ENCODE results near the gene LLPH.
A peak's percentile ranks its signal among the peaks of the same experiment; 100 is the strongest.

LLPH gene

DNA sequence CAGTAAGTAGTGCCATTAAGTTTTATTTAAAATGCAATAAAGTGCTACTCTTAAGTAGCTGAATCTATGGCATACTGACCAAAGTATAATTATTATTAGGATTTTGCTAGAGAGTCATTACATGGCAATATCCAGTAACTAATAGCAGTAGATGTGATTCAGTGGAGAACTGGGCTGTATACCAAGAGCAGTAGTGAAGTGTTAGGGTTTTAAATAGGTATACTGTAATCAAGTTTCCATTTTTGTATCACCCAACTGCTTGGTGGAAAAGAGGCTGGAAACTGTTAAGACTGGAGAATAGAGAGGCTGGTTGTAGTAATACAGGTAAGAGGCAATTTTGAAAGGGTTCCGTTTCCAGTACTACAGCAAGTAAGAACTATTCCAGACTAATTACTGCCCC lies 13.3 kb upstream of the LLPH start:
- FAIRE-seq (no peak), DNase-seq (ENCODE audit: low spot score) (no peak)

DNA sequence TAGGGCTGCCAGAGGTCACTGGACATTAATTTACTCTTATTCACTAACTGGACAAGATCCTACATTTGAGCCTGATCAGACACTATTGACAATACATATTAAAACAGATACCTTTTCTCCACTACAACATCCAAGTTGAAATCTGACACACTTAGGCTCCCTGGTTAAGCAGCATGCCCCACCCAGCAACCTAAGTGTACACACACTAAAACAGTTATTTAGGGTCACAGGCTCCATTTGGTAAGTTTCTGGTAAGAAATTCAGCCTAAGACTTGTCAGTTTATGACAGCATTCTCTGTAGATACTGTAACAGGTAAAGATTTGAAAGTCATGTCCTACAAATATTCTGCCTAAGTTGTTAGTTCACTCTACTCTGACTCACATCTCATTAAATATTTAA lies 12.3 kb upstream of the LLPH start:
- no peak for FAIRE-seq
- no peak for DNase-seq (ENCODE audit: low spot score)

DNA sequence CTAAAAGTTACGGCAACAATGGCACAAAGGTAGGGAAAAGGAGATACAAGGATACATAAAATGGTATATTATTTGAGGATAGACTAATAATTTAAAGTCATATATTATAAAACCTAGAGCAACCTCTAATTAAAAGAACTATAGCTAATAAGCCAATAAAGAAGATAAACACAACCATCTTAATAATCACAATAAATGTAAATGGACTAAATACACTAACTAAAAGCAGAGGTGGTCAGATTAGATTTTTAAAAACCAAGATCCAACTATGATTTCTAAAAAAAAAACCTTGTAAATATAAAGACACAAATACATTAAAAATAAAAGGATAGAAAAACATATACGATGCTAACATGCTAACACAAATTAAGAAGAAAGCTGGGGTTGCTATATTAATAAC lies 10.7 kb upstream of the LLPH start:
- no peak for DNase-seq (ENCODE audit: low spot score)
- no peak for FAIRE-seq

DNA sequence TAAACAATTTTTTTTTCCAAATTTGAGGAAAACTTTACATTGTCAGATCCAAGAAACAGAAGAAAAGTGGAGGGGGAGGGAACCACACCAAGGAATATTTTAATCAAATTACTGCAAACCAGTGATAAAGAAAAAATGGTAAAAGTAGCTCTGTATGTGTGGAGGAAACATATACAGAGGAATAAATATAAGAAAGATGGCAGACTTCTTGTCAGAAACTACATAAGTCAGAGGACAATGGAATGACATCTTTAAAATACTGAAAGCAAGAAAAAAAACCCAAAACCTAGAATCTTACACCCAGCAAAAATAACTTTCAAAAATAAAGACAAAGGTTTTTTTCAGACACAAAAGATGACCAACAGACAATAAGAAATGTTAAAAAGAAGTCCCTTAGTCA lies 10.2 kb upstream of the LLPH start:
- FAIRE-seq = no peak
- no peak for DNase-seq (ENCODE audit: low spot score)

DNA sequence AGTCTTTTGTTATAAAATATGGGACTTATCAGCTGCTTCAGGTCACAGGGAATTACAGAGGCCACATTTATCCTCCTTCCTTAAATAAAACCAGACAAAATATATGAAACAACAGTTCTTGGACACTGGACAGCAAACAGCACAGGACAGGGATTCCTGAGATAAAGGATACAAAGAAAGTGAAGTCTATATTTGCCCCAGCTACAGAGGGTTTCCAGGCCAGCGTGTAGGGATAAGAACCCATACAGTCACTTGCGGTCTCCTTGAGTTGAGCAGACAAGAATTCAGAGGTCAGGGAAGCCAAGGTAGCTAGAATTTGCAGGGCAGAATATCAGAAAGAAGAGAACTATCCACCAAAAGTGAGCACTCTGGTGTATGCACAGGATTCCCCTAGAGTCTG lies 8.8 kb upstream of the LLPH start:
- FAIRE-seq = no peak
- no peak for DNase-seq (ENCODE audit: low spot score)

DNA sequence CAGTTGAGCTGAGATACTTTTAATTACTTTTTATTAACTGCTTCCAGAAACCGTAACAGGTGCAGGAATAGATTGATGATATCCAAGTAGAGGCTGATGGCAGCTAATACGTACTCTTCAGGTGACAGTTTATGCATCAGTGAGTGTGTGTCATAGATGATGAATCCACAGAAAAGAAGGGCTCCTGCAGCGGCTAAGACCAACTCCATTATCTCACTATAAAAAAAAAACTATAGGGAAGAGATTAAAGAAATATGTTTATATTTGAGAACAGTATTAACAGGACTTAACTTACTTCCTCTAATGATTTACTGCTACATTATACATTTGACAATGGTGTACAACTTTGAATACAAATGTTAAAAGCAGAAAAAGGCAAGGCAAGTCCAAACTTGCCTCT lies 7.4 kb upstream of the LLPH start:
- DNase-seq (ENCODE audit: low spot score) = no peak
- FAIRE-seq = no peak

DNA sequence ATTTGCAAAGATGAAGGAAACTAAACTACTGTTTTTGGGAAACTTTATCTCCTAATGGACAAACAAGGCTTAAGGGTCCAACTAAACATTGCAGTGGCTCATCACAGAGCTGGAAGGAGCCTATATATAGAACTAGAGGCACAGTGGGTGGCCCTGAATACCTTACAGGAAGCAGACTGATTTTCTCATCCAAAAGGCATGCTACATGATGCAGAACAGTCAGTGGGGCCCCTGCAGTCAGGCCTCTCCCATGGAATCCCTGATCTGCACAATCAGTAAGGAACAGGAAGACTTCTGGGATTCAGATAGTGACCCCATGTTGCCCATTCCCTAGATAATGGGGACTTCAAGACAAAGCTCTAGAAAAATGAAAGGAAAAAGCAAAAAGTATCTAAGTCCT lies 1.9 kb upstream of the LLPH start:
- peak; percentile 49 for DNase-seq (ENCODE audit: low spot score)
- FAIRE-seq = no peak

DNA sequence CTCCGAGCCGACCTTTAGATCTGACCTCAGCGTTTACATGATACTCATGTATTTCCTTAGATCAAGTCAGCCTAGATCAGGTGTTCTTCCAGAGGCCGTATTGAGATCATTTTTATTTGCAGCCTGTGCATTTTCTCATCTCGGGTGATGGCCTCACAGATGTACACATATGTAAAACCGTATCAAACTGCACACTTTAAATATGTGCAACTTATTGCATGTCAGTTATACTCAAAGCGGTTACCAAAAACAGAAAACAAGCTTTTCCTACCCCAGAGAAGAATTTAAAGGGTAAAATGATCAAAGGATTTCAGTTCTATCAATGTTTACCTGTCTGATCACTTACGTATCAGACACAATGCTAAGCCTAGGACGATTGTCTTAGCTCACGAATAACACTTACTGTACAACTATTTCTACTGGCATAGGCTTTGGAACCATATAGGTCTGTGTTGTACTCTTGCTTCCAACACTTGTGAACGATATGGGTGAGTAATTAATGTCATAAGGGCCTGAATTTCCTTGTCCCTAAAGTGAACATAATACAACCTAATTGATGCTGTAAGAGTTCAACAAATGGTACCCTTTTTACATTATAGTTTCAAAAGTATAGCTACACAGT lies 628 bp upstream of the LLPH start:
- DNase-seq (ENCODE audit: low spot score) = no peak
- FAIRE-seq = no peak

DNA sequence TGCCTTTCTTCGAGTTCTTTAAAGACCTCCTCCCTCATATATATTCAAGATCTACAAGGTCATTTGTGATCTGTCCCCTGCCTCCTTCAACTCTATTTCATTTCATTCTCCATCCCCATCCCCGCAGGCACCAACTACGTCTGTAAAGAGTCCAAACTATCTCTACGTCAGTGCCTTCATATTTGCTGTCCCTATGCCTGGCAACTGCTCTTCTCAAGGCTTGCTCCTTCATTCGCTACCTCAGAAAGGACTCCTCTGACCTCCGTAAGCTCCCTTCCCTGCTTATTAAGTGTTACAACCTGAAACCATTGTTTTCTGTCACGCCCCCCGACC lies 650 bp downstream of the LLPH start:
- no peak for DNase-seq (ENCODE audit: low spot score)
- no peak for FAIRE-seq

DNA sequence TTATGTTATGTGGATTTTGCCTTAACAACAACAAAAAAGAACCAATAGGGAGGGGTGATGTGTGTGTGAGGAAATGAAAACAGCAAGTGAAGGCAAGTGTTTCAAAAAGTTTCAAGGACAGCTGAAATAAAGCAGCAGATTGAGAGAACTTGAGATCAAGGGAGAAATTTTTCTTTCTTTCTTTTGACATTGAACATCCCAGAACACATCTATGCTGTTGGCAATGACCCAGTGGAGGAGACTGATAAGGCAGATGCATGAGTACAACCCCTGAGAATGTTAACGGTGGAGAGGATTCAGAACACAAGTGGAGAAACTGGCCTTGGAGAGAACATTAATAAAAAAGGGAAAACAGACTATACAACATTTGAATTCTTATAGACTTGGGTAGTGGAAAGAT lies 2.9 kb downstream of the LLPH start:
- FAIRE-seq (no peak), DNase-seq (ENCODE audit: low spot score) (no peak)

DNA sequence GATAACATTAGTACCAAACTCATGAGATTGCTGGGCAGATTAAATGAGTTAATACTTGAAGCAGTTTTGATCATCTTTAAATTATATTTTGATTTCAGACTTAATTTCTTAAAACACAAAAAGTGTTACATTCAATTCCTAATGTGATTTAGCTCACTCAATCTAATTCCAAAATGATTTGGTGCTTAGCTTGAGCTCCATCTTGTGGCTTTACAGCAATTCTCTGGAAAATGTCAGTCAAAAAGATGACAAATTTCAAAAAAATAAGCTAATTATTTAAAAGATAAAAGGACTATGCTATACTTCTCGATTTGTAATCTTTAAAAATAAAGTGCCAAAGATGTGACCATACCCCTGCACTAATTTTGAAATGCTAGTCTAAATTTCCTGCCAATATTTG lies 10.1 kb downstream of the LLPH start:
- FAIRE-seq (no peak), DNase-seq (ENCODE audit: low spot score) (no peak)

DNA sequence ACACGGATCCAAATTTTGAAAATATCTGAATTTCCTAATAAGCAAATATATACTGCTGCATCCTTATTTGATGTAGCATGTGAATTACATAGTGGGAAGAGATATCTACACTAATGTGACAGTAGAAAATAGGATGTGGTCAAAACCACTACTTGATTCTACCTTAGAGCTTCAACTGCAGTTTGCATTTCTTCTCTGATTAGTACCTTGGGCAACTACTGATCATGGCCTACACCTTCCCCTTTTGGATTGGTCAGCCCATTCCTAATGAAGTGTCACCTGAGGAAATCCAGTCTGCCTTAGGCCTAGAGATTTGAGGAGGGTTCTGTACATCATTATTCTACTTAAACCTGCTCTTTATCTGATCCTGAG lies 10.7 kb downstream of the LLPH start:
- FAIRE-seq (no peak), DNase-seq (ENCODE audit: low spot score) (no peak)

DNA sequence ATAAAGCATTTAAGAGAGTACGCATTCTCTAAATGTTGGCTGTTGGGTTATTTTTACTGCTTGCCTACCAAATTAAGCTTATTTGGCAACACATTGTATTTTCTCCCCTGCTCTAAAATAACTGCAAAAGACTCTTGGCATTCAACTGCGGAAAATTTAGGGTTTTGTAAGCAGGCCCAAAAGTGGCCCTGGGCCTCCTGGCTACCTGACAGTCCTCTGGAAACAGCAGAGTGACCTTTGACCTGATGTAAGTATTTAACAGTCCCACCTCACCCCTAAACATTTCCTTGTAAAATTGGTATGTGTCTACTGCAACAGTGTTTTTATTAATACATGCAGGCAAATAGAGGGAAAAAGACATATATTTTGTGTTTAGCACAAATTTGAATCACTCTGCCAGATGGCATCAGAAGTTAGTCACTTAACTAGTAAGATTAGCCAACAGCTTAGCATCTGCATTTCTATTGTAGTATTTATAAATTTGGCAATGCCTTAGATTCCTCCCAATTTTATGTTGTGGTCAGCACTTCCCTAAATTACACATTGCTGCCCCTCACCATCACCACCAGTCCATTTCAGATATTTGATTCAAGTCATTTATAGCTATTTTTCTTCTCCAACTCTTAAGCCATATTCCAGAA lies 11.2 kb downstream of the LLPH start:
- FAIRE-seq (no peak), DNase-seq (ENCODE audit: low spot score) (no peak)

DNA sequence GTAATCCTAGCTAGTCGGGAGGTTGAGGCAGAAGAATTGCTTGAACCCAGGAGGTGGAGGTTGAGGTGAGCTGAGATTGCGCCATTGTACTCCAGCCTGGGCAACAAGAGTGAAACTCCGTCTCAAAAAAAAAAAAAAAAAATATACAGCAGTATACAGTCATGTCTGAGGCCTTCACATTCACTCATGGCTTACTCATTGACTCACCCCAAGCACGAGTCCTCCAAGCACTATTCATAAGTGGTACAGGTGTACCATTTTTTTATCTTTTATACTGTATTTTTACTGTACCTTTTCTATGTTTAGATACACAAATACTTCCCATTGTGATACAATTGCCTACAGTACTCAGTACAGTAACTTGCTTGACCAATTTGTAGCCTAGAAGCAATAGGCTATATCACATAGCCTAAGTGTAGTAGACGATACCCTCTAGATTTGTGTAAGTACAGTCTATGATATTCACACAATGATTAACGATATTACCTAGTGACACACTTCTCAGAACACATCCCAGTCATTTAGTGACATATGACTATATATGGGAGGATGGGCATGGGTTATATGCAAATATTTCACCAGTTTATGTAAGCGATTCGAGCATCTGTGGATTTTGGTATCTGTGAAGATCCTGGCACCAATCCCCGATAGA lies 12.2 kb downstream of the LLPH start:
- FAIRE-seq = no peak
- no peak for DNase-seq (ENCODE audit: low spot score)

DNA sequence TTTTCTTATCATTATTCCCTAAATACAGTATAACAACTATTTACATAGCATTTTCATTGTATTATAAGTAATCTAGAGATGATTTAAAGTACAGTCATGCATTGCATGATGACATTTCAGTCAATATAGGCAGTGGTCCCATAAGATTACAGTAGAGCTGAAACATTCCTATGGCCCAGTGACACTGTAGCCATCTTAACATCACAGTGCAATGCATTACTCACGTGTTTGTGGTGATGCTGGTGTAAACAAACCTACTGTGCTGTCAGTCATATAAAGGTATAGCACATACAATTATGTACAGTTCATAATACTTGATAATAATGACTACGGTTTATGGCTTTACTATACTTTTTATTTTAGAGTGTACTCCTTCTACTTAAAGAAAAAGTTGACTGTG lies 13.3 kb downstream of the LLPH start:
- FAIRE-seq = no peak

DNA sequence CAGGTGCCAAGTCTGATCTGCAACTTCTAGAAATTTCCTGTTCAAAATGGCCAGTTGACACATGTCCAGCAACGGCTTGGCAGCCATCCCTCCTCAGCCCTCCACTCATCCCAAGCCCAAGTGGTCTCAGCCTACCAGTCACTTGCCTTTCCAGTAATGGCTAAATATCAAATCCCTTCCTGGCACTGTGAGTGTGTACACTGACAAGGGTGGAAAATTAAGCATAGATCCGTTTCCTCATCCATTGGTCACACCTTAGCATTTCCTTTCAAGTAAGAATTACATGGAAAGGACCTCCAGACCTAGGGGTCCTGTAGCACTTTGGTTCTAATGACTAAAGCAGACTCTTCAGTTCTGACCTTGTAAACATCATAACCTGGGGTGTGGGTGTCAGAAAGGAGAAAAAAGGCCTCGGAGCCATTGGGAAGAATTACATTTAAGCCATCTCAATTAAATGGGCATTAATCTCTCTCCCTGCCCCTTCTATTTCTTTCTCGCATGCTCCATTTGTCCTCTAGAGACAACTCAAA lies 15.4 kb downstream of the LLPH start:
- DNase-seq (ENCODE audit: low spot score) = no peak
- no peak for FAIRE-seq

More for the DNA sequence above, 13.3 kb downstream of the LLPH start:
- no peak for DNase-seq (ENCODE audit: low spot score)

DNA sequence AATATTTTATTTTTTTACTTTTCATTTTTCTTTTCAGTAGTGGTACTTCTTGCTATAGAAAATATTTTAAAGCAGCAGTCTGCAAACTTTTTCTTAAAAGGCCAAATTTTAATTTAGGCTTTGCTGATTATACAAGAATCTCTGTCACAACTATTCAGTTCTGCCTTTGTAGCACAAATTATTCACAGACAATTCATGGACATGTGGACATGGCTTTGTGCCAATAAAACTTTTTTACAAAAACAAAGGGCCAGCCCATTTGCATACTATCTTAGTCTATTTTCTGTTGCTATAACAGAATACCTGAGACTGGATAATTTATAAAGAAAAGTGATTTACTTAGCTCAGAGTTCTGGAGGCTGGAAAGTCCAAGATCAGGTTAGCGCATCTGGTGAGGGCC lies 17.1 kb downstream of the LLPH start:
- no peak for DNase-seq (ENCODE audit: low spot score)
- no peak for FAIRE-seq

DNA sequence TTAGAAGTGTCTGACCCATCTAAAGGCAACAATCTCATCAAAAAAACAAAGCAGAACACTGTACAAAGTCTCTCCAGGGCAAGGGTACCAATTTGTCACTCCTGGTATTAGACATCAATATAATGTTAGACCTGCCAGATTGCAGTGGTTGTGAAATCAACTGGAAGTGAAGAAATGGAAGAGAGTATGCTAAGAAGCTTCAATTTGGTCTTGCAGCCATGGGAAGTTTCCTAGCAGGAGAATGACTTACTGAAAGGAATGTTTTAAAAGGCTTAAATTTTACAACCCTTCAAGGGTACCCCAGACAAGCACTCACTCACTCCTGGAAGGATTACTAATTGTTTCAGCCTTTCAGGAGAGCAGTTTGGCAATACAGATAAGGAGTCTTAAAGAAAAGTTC lies 18.9 kb downstream of the LLPH start:
- no peak for FAIRE-seq

DNA sequence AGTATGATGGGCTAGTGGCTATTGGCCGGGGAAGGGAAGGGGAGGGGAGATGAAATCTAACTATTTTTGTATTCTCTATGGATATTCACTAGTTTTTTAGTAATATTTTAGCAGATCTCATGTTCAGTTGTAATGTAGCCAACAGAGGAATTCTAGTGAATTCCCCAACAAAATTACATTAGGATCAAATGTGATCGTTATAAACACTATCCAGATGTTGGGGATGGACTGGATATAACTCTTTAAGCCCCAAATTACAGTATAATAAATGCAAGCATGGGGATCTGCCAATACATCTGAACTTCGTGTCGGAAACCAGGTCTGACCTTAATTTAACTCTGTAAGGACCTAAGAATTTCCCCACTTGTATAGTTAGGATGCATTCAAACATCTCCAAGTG lies 21.5 kb downstream of the LLPH start:
- no peak for FAIRE-seq

More for the DNA sequence above, 18.9 kb downstream of the LLPH start:
- no peak for DNase-seq (ENCODE audit: low spot score)

DNA sequence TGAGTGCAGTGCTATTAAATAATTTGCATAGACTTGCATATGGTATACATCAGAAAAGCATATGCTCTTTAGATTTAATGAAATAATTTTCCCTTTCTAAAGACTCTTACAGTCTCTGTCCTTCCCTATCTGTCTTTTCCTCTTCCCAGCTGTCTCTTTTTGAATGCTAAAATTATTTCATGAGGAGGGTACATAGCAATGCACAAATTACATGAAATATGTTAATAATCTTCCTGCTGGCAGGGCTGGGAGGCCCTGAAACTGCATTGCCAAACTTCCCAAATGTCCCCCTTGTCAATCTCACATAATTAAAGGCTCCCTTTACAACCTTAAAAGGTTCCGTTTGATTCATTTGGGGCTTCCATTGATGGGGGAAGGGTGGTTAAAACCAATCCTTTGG lies 22.2 kb downstream of the LLPH start:
- DNase-seq (ENCODE audit: low spot score) (no peak), FAIRE-seq (no peak)

More for the DNA sequence above, 21.5 kb downstream of the LLPH start:
- no peak for DNase-seq (ENCODE audit: low spot score)

DNA sequence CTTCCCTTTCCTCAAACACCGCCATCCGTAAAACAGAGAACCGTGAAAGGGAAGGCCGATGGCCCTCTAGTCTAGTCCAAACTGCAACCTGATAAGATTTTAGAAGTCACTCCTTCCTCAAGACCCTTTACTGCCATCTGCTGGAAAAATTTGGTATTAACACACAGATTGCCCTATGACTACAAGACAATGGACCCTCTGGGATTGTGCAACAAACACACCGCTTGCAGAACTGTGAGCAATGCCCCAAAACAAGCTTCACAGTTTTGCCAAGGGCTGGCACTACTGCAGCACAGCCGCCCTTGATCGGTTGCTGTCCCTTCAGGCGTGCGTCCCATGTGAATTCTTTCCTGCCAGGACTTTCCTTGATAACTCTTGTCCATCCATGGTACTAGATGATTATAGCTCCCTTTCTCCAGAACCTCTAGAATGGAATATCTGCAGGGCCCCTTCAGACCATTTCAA lies 23.1 kb downstream of the LLPH start:
- FAIRE-seq = peak; percentile 50

DNA sequence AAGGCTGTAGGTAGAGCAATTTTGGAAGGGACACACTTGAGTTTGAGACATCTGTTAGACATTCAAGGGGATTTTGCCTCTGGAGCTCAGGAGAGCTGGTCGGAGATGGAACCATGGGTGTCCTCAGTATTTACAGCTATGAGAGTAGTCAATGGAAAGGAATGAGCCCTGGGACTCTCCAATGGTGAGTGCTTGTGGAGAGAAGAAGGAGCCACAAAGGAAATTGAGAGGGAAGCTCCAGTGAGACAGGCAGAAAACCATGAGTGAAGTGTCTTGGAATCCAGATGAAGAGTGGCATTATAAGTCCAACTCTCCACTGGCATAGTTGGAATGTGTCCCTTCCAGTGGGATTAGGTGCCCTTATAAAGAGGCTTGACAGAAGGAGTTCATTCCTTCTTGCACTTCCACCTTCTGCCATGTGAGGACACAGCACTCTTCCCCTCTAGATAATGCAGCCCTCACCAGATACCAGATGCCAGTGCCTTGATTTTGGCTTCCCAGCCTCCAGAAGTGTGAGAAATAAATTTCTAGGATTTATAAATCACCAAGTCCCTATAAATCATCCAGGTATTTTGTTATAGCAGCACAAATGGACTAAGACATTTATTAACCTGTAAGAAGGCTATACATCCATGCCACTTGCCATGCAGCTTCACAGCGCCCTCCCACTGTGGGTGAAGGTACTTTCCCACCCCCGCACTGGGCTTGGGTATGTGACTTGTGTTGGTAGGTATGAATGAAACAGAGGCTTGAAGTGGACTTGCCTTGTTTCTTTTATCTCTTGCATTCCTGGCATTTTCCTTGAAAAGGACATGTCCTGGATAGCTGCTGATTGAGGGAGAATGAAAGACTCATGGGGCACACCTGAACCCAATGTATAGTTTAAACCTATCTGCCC lies 27.3 kb downstream of the LLPH start:
- no peak for DNase-seq (ENCODE audit: low spot score)
- no peak for FAIRE-seq

More for the DNA sequence above, 23.1 kb downstream of the LLPH start:
- peak; percentile 76 for DNase-seq (ENCODE audit: low spot score)

Data from urothelium cell line (cell line).